GM23338 (cell line): ENCODE measurements around the gene SEMA4D. TPM values are rescaled to one million over a fixed set of nuclear protein-coding genes. Genes with fewer than 3 reads are reported as not detected.

ENCODE experiments used
- ATAC-seq: fragments of 200-7000 bp; cut with Tn5 transposase; 3 replicates; pipeline ENCODE4 v1.9.1; 2020
- DNase-seq: peaks from one replicate; pipeline ENCODE4 v3.0.0-alpha.2; 2015; ENCODE audit warnings: low spot score
- H2AFZ ChIP-seq: fragments of 200-600 bp; sonication (generic); 2 replicates; pipeline ENCODE4 v1.8.0; 2016; ENCODE audit warnings: antibody characterized with exemption, mild to moderate bottlenecking, moderate library complexity
- H3F3A ChIP-seq: fragments of 200-600 bp; sonication (generic); replicated peaks from 2 replicates; pipeline ENCODE4 v1.8.0; 2017; ENCODE audit warnings: antibody characterized with exemption, mixed run types, low read depth
- H3K27ac ChIP-seq: fragments of 200-600 bp; sonication (generic); 2 replicates; pipeline ENCODE4 v1.6.1; 2016; ENCODE audit warnings: low read depth
- H3K27me3 ChIP-seq: fragments of 200-600 bp; sonication (generic); 2 replicates; pipeline ENCODE4 v1.8.0; 2016; ENCODE audit warnings: mild to moderate bottlenecking, mixed run types, moderate library complexity; ENCODE audit not compliant: insufficient read depth
- H3K36me3 ChIP-seq: fragments of 200-600 bp; sonication (generic); 2 replicates; pipeline ENCODE4 v1.8.0; 2016; ENCODE audit warnings: mild to moderate bottlenecking; ENCODE audit not compliant: insufficient read depth
- H3K4me1 ChIP-seq: fragments of 200-600 bp; sonication (generic); 2 replicates; pipeline ENCODE4 v1.8.0; 2016; ENCODE audit warnings: mild to moderate bottlenecking, moderate library complexity; ENCODE audit not compliant: insufficient read depth
- H3K4me2 ChIP-seq: fragments of 200-600 bp; sonication (generic); 2 replicates; pipeline ENCODE4 v1.7.1; 2017; ENCODE audit warnings: mixed run types
- H3K4me3 ChIP-seq: fragments of 200-600 bp; sonication (generic); 2 replicates; pipeline ENCODE4 v1.6.1; 2016; ENCODE audit warnings: mixed run types
- H3K79me2 ChIP-seq: fragments of 200-600 bp; sonication (generic); replicated peaks from 2 replicates; pipeline ENCODE4 v1.8.0; 2017; ENCODE audit warnings: mild to moderate bottlenecking; ENCODE audit not compliant: insufficient read depth
- H3K9me2 ChIP-seq: fragments of 200-600 bp; sonication (generic); 2 replicates; pipeline ENCODE4 v1.8.0; 2017; ENCODE audit not compliant: insufficient read depth
- H4K20me1 ChIP-seq: fragments of 200-600 bp; sonication (generic); replicated peaks from 2 replicates; pipeline ENCODE4 v1.8.0; 2017; ENCODE audit warnings: mild to moderate bottlenecking; ENCODE audit not compliant: insufficient read depth
- H3K27ac Mint-ChIP-seq: 2 replicates; pipeline ENCODE4 v1.8.0; 2020; ENCODE audit warnings: inconsistent platforms, mild to moderate bottlenecking, moderate library complexity, mixed read lengths
- H3K27me3 Mint-ChIP-seq: 3 replicates; pipeline ENCODE4 v1.8.0; 2022; ENCODE audit warnings: low read depth, mild to moderate bottlenecking, moderate library complexity, mixed read lengths, inconsistent platforms; ENCODE audit not compliant: insufficient read depth, poor library complexity
- H3K36me3 Mint-ChIP-seq: 3 replicates; pipeline ENCODE4 v1.8.0; 2021; ENCODE audit warnings: low read depth, mild to moderate bottlenecking, inconsistent platforms, moderate library complexity, mixed read lengths
- H3K4me1 Mint-ChIP-seq: 3 replicates; pipeline ENCODE4 v1.8.0; 2020; ENCODE audit warnings: mild to moderate bottlenecking, inconsistent platforms, mixed read lengths
- H3K4me3 Mint-ChIP-seq: 3 replicates; pipeline ENCODE4 v1.8.0; 2021; ENCODE audit warnings: moderate library complexity, mild to moderate bottlenecking, inconsistent platforms, mixed read lengths
- H3K9me3 Mint-ChIP-seq: 3 replicates; pipeline ENCODE4 v1.8.0; 2020; ENCODE audit warnings: moderate library complexity, mild to moderate bottlenecking, inconsistent platforms, mixed read lengths
- CREB1 ChIP-seq: fragments of 250-450 bp; sonication (Bioruptor Pico); IDR thresholded peaks from 2 replicates; pipeline ENCODE4 v1.5.0; 2020; ENCODE audit warnings: low read depth, mild to moderate bottlenecking, moderate library complexity
- CTCF ChIP-seq, 2 experiments: fragments of 200-600 bp in 1 of 2; sonication (generic) in 1 of 2; conservative IDR thresholded peaks; 2 replicates each; pipeline versions ENCODE4 v1.5.1 to v1.6.1; 2016 to 2017; ENCODE audit warnings: antibody characterized with exemption in 2 of 2, low read depth in 2 of 2, mild to moderate bottlenecking in 2 of 2, moderate library complexity in 1 of 2
- EZH2 ChIP-seq: fragments of 200-600 bp; sonication (generic); IDR thresholded peaks from one replicate; pipeline ENCODE4 v1.8.0; 2017; ENCODE audit warnings: antibody characterized with exemption, mild to moderate bottlenecking, low read depth; ENCODE audit not compliant: unreplicated experiment
- EZH2phosphoT487 ChIP-seq: fragments of 200-600 bp; sonication (generic); IDR thresholded peaks from one replicate; pipeline ENCODE4 v1.8.1; 2018; ENCODE audit warnings: antibody characterized with exemption; ENCODE audit not compliant: unreplicated experiment
- JUNB ChIP-seq: IDR thresholded peaks from one replicate; pipeline ENCODE4 v1.6.1; 2016; ENCODE audit warnings: antibody characterized with exemption; ENCODE audit not compliant: unreplicated experiment
- POLR2AphosphoS5 ChIP-seq: IDR thresholded peaks from 2 replicates; pipeline ENCODE4 v1.6.1; 2016; ENCODE audit warnings: antibody characterized with exemption, low read depth
- STAT1 ChIP-seq: IDR thresholded peaks from one replicate; pipeline ENCODE4 v1.6.1; 2016; ENCODE audit warnings: antibody characterized with exemption; ENCODE audit not compliant: unreplicated experiment
- ZNF114 ChIP-seq: fragments of 250-450 bp; sonication (Bioruptor Pico); IDR thresholded peaks from 2 replicates; pipeline ENCODE4 v1.5.0; 2020; ENCODE audit warnings: mild to moderate bottlenecking, moderate library complexity
- ZNF331 ChIP-seq: fragments of 250-450 bp; sonication (Bioruptor Pico); IDR thresholded peaks from 2 replicates; pipeline ENCODE4 v1.5.0; 2020; ENCODE audit warnings: low read depth, mild to moderate bottlenecking, moderate library complexity
- ZNF462 ChIP-seq: fragments of 250-450 bp; sonication (Bioruptor Pico); IDR thresholded peaks from 2 replicates; pipeline ENCODE4 v1.5.0; 2020; ENCODE audit warnings: mild to moderate bottlenecking, moderate library complexity
- polyA plus RNA-seq: library from polyadenylated mRNA; unstranded; fragments of >200 nt; fragmentation: Nextera tagmentation; extraction: Ambion mirVana; gene quantifications from 2 replicates; pipeline ENCODE4 v1.2.1, GENCODE V29; 2016
- total RNA-seq: library from RNA; depleted of rRNA; stranded (reverse); fragments of >200 nt; shearing (Covaris generic); gene quantifications from 2 replicates; pipeline ENCODE4 v1.2.3, GENCODE V29; 2014

Gene SEMA4D
- total and polyA plus RNA-seq, 2 experiments from 2014 or later: 19.3 to 63.0 TPM

- Histone ChIP-seq H3K4me1 (peaks cover 3% of the 10 kb centered on the region; the same call in 1 of the 2 replicates), H4K20me1 (no peaks in the 10 kb centered on the region), H3K36me3 (peaks cover 9% of the 10 kb centered on the region; the same call in 1 of the 2 replicates), H3K79me2 (no peaks in the 10 kb centered on the region), H3K4me3 (no peak overlapping the region), H2AFZ (no peak overlapping the region), H3K27me3 (no peaks in the 10 kb centered on the region), H3F3A (no peaks in the 10 kb centered on the region), H3K4me2 (no peak overlapping the region), H3K27ac (no peak overlapping the region), H3K9me2 (no peaks in the 10 kb centered on the region)
- Mint-ChIP-seq H3K27me3 (peaks cover 7% of the 10 kb centered on the region), H3K27ac (no peak overlapping the region), H3K4me3 (no peak overlapping the region), H3K4me1 (no peaks in the 10 kb centered on the region; the same call in 2 of the 3 replicates), H3K36me3 (peaks cover 32% of the 10 kb centered on the region), H3K9me3 (no peaks in the 10 kb centered on the region; the same call in 2 of the 3 replicates)
- ATAC-seq (peak; percentile 21), DNase-seq (no peak)
- TF ChIP-seq ZNF114 (CRISPR knock-in tag): no peak
Observed at GRCh38 chr9:89375191-89375760, 122.6 kb downstream of the SEMA4D start.

- no peak overlapping the region for H3K27ac Mint-ChIP-seq
- Histone ChIP-seq H3F3A (no peaks in the 10 kb centered on the region), H3K4me3 (no peak overlapping the region), H3K4me2 (no peak overlapping the region), H3K9me2 (no peaks in the 10 kb centered on the region), H3K27ac (0 out of 2 replicates have a peak overlapping the region, but pooled peaks have one; percentile 14), H3K27me3 (no peaks in the 10 kb centered on the region), H3K79me2 (no peaks in the 10 kb centered on the region), H3K4me1 (peaks cover 3% of the 10 kb centered on the region; the same call in 1 of the 2 replicates), H2AFZ (no peak overlapping the region), H3K36me3 (peaks cover 9% of the 10 kb centered on the region; the same call in 1 of the 2 replicates), H4K20me1 (no peaks in the 10 kb centered on the region)
- no peak for ATAC-seq
- H3K36me3 Mint-ChIP-seq: peaks cover 27% of the 10 kb centered on the region
- H3K4me1 Mint-ChIP-seq: no peaks in the 10 kb centered on the region; the same call in 2 of the 3 replicates
- H3K9me3 Mint-ChIP-seq: no peaks in the 10 kb centered on the region; the same call in 2 of the 3 replicates
- H3K4me3 Mint-ChIP-seq: no peak overlapping the region
- no peak for DNase-seq
- peaks cover 7% of the 10 kb centered on the region for H3K27me3 Mint-ChIP-seq
- no peak for TF ChIP-seq ZNF462
- TF ChIP-seq EZH2: no peak
- no peak for TF ChIP-seq EZH2phosphoT487
- TF ChIP-seq ZNF331 (CRISPR knock-in tag): no peak
- no peak for TF ChIP-seq ZNF114 (CRISPR knock-in tag)
- no peak for TF ChIP-seq CREB1 (CRISPR knock-in tag)
- no peak for TF ChIP-seq STAT1
- TF ChIP-seq JUNB: no peak
- TF ChIP-seq POLR2AphosphoS5: no peak
- TF ChIP-seq CTCF (conservative IDR thresholded peaks at IDR 0.05; ENCODE audit: low read depth in 2 of 2): no peak
Observed at GRCh38 chr9:89374176-89374575, 123.7 kb downstream of the SEMA4D start.
